ENCODE data around the gene HABP2.

HABP2 gene

GRCh38 chr10:113555751-113556150 lies 2.9 kb downstream of the HABP2 start:
- Histone ChIP-seq H3K4me1 (ENCODE audit: control insufficient read depth, insufficient read depth, low read length) (no peaks in the 10 kb centered on the region), H3K27ac (ENCODE audit: extremely low read depth, low read depth, low read length) (no peak overlapping the region)

GRCh38 chr10:113557424-113557862 lies 4.6 kb downstream of the HABP2 start:
- H3K27ac ChIP-seq (ENCODE audit: extremely low read depth, low read depth, low read length), result no peak overlapping the region
- no peaks in the 10 kb centered on the region for H3K4me1 ChIP-seq (ENCODE audit: control insufficient read depth, insufficient read depth, low read length)
- TF ChIP-seq ZNF658 (tag by site-specific recombination; IDR thresholded peaks at IDR 0.05) (no peak), ZNF114 (tag by site-specific recombination; IDR thresholded peaks at IDR 0.05) (no peak), ZNF24 (tag by site-specific recombination; IDR thresholded peaks at IDR 0.05) (no peak), ZNF398 (tag by site-specific recombination; IDR thresholded peaks at IDR 0.05) (no peak), PRDM6 (tag by site-specific recombination; IDR thresholded peaks at IDR 0.05) (no peak), ZNF266 (tag by site-specific recombination; IDR thresholded peaks at IDR 0.05; ENCODE audit: low read depth) (no peak)
- ChIA-PET POLR2A (no interaction called here), CTCF (interaction anchor here (0.6 kb wide), 1 partner anchor 32 kb away, joined by 3 read pairs; no protein-coding TSS in a partner anchor)
- no peak overlapping the region for H3K4me3 ChIP-seq (ENCODE audit: low read depth, low read length)
- H3K36me3 ChIP-seq (ENCODE audit: control insufficient read depth in 2 of 2, insufficient read depth in 1 of 2, low read length in 2 of 2), result no peaks in the 10 kb centered on the region
- H3K9me3 ChIP-seq (ENCODE audit: control insufficient read depth, insufficient read depth, low read depth, low read length), result no peaks in the 10 kb centered on the region

More at GRCh38 chr10:113555751-113556150, 2.9 kb downstream of the HABP2 start:
- H3K36me3 ChIP-seq (ENCODE audit: control insufficient read depth in 2 of 2, insufficient read depth in 1 of 2, low read length in 2 of 2), result no peaks in the 10 kb centered on the region
- POLR2A ChIA-PET, result no interaction called here
- TF ChIP-seq ZNF26 (tag by site-specific recombination; IDR thresholded peaks at IDR 0.05) (no peak), ZSCAN16 (tag by site-specific recombination; IDR thresholded peaks at IDR 0.05) (no peak), ZNF174 (tag by site-specific recombination; IDR thresholded peaks at IDR 0.05) (no peak)
- H3K9me3 ChIP-seq (ENCODE audit: control insufficient read depth, insufficient read depth, low read depth, low read length), result no peaks in the 10 kb centered on the region
- CTCF ChIA-PET, result interaction anchor here (1.3 kb wide), 1 partner anchor 8 kb away, joined by 4 read pairs; no protein-coding TSS in a partner anchor
- no peak overlapping the region for H3K4me3 ChIP-seq (ENCODE audit: low read depth, low read length)

GRCh38 chr10:113557903-113558321 lies 5.1 kb downstream of the HABP2 start:
- CTCF ChIA-PET, result interaction anchor here (0.6 kb wide), 1 partner anchor 33 kb away, joined by 3 read pairs; no protein-coding TSS in a partner anchor

More at GRCh38 chr10:113557903-113558321, 5.1 kb downstream of the HABP2 start:
- H3K4me3 ChIP-seq (ENCODE audit: low read depth, low read length), result no peak overlapping the region
- POLR2A ChIA-PET, result no interaction called here
- H3K9me3 ChIP-seq (ENCODE audit: control insufficient read depth, insufficient read depth, low read depth, low read length), result no peaks in the 10 kb centered on the region
- TF ChIP-seq BCL6B (tag by site-specific recombination; IDR thresholded peaks at IDR 0.05), result no peak
- TF ChIP-seq GLIS2 (tag by site-specific recombination; IDR thresholded peaks at IDR 0.05), result no peak
- TF ChIP-seq ZNF335 (tag by site-specific recombination; conservative IDR thresholded peaks at IDR 0.05), result no peak
- no peak for TF ChIP-seq ZNF10 (tag by site-specific recombination; IDR thresholded peaks at IDR 0.05)
- no peak for TF ChIP-seq ZNF530 (tag by site-specific recombination; IDR thresholded peaks at IDR 0.05; ENCODE audit: low read depth)
- no peaks in the 10 kb centered on the region for H3K36me3 ChIP-seq (ENCODE audit: control insufficient read depth in 2 of 2, insufficient read depth in 1 of 2, low read length in 2 of 2)
- no peak overlapping the region for H3K27ac ChIP-seq (ENCODE audit: extremely low read depth, low read depth, low read length)
- no peaks in the 10 kb centered on the region for H3K4me1 ChIP-seq (ENCODE audit: control insufficient read depth, insufficient read depth, low read length)

Measured in HEK293 (cell line).